ENCODE results near the gene POU3F2. TPM values are rescaled to one million over a fixed set of nuclear protein-coding genes. Genes with fewer than 3 reads are reported as not detected.
A peak's percentile ranks its signal among the peaks of the same experiment; 100 is the strongest.

Gene POU3F2
- total RNA-seq, 1 experiment from 2014 or later: not detected

GRCh38 chr6:98843271-98844243 lies 9.2 kb downstream of the POU3F2 start:
- DNase-seq (ENCODE audit: unreplicated experiment): no peak
- no peaks in the 10 kb centered on the region for H3K9me3 Mint-ChIP-seq (ENCODE audit: unreplicated experiment)
- H3K4me1 Mint-ChIP-seq (ENCODE audit: insufficient read depth, unreplicated experiment): peaks cover 8% of the 10 kb centered on the region
- no peaks in the 10 kb centered on the region for H3K36me3 Mint-ChIP-seq (ENCODE audit: insufficient read depth, unreplicated experiment)
- H3K4me3 Mint-ChIP-seq (ENCODE audit: unreplicated experiment): no peak overlapping the region
- BruUV-seq (replicated peaks): no TSS peak
- intact Hi-C loops (cut with micrococcal nuclease): no loop called here
- ChIA-PET POLR2A (interaction anchor here (0.6 kb wide), 1 partner anchor 66 kb away, joined by 3 read pairs; no protein-coding TSS in a partner anchor), CTCF (interaction anchor here (0.6 to 0.9 kb wide), 5 partner anchors 15 to 1349 kb away, joined by 3 to 4 read pairs (median 3); no protein-coding TSS in a partner anchor)
- no peak for TF ChIP-seq CTCF (IDR thresholded peaks at IDR 0.05; ENCODE audit: unreplicated experiment)
- peaks cover 61% of the 10 kb centered on the region for H3K27me3 Mint-ChIP-seq (ENCODE audit: insufficient read depth, unreplicated experiment)
- no peak overlapping the region for H3K27ac Mint-ChIP-seq (ENCODE audit: low read depth, unreplicated experiment)

- CTCF ChIA-PET: interaction anchor here (0.6 to 1.5 kb wide), 3 partner anchors 88 to 1140 kb away, joined by 3 to 4 read pairs (median 3); no protein-coding TSS in a partner anchor
- peaks cover 8% of the 10 kb centered on the region for H3K4me1 Mint-ChIP-seq (ENCODE audit: insufficient read depth, unreplicated experiment)
- intact Hi-C loops (cut with micrococcal nuclease): loop anchor here (1.0 to 5.0 kb wide), 4 partner anchors 75 to 1347 kb away; no protein-coding TSS in a partner anchor
Measured at GRCh38 chr6:98844244-98845210, 10.2 kb downstream of the POU3F2 start.

GRCh38 chr6:98845211-98846020 lies 11.0 kb downstream of the POU3F2 start:
- TF ChIP-seq CTCF (IDR thresholded peaks at IDR 0.05; ENCODE audit: unreplicated experiment): peak; percentile 74
- intact Hi-C loops (cut with micrococcal nuclease): loop anchor here (1.0 to 5.0 kb wide), 5 partner anchors 76 to 1348 kb away; no protein-coding TSS in a partner anchor
- BruUV-seq (replicated peaks): no TSS peak
- H3K27ac Mint-ChIP-seq (ENCODE audit: low read depth, unreplicated experiment): no peak overlapping the region
- H3K27me3 Mint-ChIP-seq (ENCODE audit: insufficient read depth, unreplicated experiment): peaks cover 43% of the 10 kb centered on the region
- peak overlapping the region; percentile 46 for H3K4me3 Mint-ChIP-seq (ENCODE audit: unreplicated experiment)
- no peaks in the 10 kb centered on the region for H3K36me3 Mint-ChIP-seq (ENCODE audit: insufficient read depth, unreplicated experiment)
- peak; percentile 66 for DNase-seq (ENCODE audit: unreplicated experiment)
- CTCF ChIA-PET: interaction anchor here (0.6 to 1.5 kb wide), 9 partner anchors 9 to 1319 kb away, joined by 3 to 4 read pairs (median 3); partner anchors contain the start of gene POU3F2
- H3K9me3 Mint-ChIP-seq (ENCODE audit: unreplicated experiment): no peaks in the 10 kb centered on the region
- POLR2A ChIA-PET: no interaction called here
- peaks cover 8% of the 10 kb centered on the region for H3K4me1 Mint-ChIP-seq (ENCODE audit: insufficient read depth, unreplicated experiment)

More at GRCh38 chr6:98844244-98845210, 10.2 kb downstream of the POU3F2 start:
- no peak for DNase-seq (ENCODE audit: unreplicated experiment)
- BruUV-seq (replicated peaks): no TSS peak
- H3K4me3 Mint-ChIP-seq (ENCODE audit: unreplicated experiment): no peak overlapping the region
- H3K9me3 Mint-ChIP-seq (ENCODE audit: unreplicated experiment): no peaks in the 10 kb centered on the region
- TF ChIP-seq CTCF (IDR thresholded peaks at IDR 0.05; ENCODE audit: unreplicated experiment): no peak
- H3K27me3 Mint-ChIP-seq (ENCODE audit: insufficient read depth, unreplicated experiment): peaks cover 52% of the 10 kb centered on the region
- POLR2A ChIA-PET: no interaction called here
- no peak overlapping the region for H3K27ac Mint-ChIP-seq (ENCODE audit: low read depth, unreplicated experiment)
- no peaks in the 10 kb centered on the region for H3K36me3 Mint-ChIP-seq (ENCODE audit: insufficient read depth, unreplicated experiment)

Measured in MCF 10A (cell line).